HEK293T (cell line): ENCODE measurements around the gene AP1M2.

ENCODE experiments used
- CTCF ChIA-PET: fragments of 350-600 bp; formaldehyde crosslinking; extraction: SDS; loops from one replicate; lab custom pipeline; 2021; ENCODE audit warnings: antibody characterized with exemption, inconsistent platforms; lab: Yijun Ruan, JAX
- POLR2A ChIA-PET: fragments of 350-600 bp; formaldehyde crosslinking; extraction: SDS; loops from one replicate; lab custom pipeline; 2020; ENCODE audit warnings: antibody characterized with exemption, inconsistent platforms; lab: Yijun Ruan, JAX
- DNase-seq: peaks from one replicate; pipeline ENCODE4 v3.0.0; 2012; ENCODE audit warnings: mixed read lengths; ENCODE audit errors: extremely low spot score
- ARNT ChIP-seq: fragments of 450-650 bp; IDR thresholded peaks from 2 replicates; pipeline ENCODE4 v1.6.1; 2017; ENCODE audit warnings: mild to moderate bottlenecking
- BHLHE40 ChIP-seq: fragments of 450-650 bp; IDR thresholded peaks from 2 replicates; pipeline ENCODE4 v1.6.1; 2016; ENCODE audit warnings: mild to moderate bottlenecking, moderate library complexity, borderline replicate concordance
- CTBP1 ChIP-seq: fragments of 450-650 bp; IDR thresholded peaks from 2 replicates; pipeline ENCODE4 v1.6.1; 2016; ENCODE audit warnings: borderline replicate concordance
- ELF4 ChIP-seq: fragments of 450-650 bp; IDR thresholded peaks from 2 replicates; pipeline ENCODE4 v1.6.1; 2017; ENCODE audit warnings: antibody characterized with exemption
- FOXA1 ChIP-seq: fragments of 450-650 bp; IDR thresholded peaks from 2 replicates; pipeline ENCODE4 v1.6.1; 2016; ENCODE audit warnings: mild to moderate bottlenecking
- FOXK2 ChIP-seq: fragments of 450-650 bp; IDR thresholded peaks from 2 replicates; pipeline ENCODE4 v1.6.1; 2016; ENCODE audit warnings: mild to moderate bottlenecking
- FOXM1 ChIP-seq: fragments of 450-650 bp; IDR thresholded peaks from 2 replicates; pipeline ENCODE4 v1.6.1; 2017; ENCODE audit warnings: mild to moderate bottlenecking, borderline replicate concordance
- HDGF ChIP-seq: fragments of 450-650 bp; IDR thresholded peaks from 2 replicates; pipeline ENCODE4 v1.6.1; 2017; ENCODE audit warnings: antibody characterized with exemption, borderline replicate concordance
- L3MBTL2 ChIP-seq: fragments of 450-650 bp; conservative IDR thresholded peaks from 2 replicates; pipeline ENCODE4 v1.6.1; 2016; ENCODE audit warnings: mild to moderate bottlenecking
- LEF1 ChIP-seq: fragments of 450-650 bp; IDR thresholded peaks from 2 replicates; pipeline ENCODE4 v1.6.1; 2017; ENCODE audit warnings: mild to moderate bottlenecking, borderline replicate concordance
- NFRKB ChIP-seq: fragments of 450-650 bp; IDR thresholded peaks from 2 replicates; pipeline ENCODE4 v1.6.1; 2016; ENCODE audit warnings: mild to moderate bottlenecking, moderate library complexity
- PKNOX1 ChIP-seq: fragments of 450-650 bp; IDR thresholded peaks from 2 replicates; pipeline ENCODE4 v1.6.1; 2016
- SP1 ChIP-seq: fragments of 450-650 bp; IDR thresholded peaks from 2 replicates; pipeline ENCODE4 v1.6.1; 2017
- SUZ12 ChIP-seq: fragments of 450-650 bp; IDR thresholded peaks from 2 replicates; pipeline ENCODE4 v1.6.1; 2016; ENCODE audit warnings: mild to moderate bottlenecking
- TARDBP ChIP-seq: fragments of 450-650 bp; IDR thresholded peaks from 2 replicates; pipeline ENCODE4 v1.6.1; 2016
- ZNF384 ChIP-seq: fragments of 450-650 bp; IDR thresholded peaks from 2 replicates; pipeline ENCODE4 v1.6.1; 2016

AP1M2 gene

GRCh38 chr19:10617409-10618121 is 30.5 kb upstream of the AP1M2 start:
- CTCF ChIA-PET: interaction anchor here (1.2 kb wide), 1 partner anchor 29 kb away, joined by 3 read pairs; no protein-coding TSS in a partner anchor
- TF ChIP-seq TARDBP (no peak), FOXA1 (no peak), LEF1 (no peak), BHLHE40 (no peak), ELF4 (no peak), CTBP1 (no peak), L3MBTL2 (no peak), SUZ12 (no peak), SP1 (no peak)
- DNase-seq: no peak
- POLR2A ChIA-PET: interaction anchor here (1.6 kb wide), 1 partner anchor 15 kb away, joined by 3 read pairs; no protein-coding TSS in a partner anchor

DNA sequence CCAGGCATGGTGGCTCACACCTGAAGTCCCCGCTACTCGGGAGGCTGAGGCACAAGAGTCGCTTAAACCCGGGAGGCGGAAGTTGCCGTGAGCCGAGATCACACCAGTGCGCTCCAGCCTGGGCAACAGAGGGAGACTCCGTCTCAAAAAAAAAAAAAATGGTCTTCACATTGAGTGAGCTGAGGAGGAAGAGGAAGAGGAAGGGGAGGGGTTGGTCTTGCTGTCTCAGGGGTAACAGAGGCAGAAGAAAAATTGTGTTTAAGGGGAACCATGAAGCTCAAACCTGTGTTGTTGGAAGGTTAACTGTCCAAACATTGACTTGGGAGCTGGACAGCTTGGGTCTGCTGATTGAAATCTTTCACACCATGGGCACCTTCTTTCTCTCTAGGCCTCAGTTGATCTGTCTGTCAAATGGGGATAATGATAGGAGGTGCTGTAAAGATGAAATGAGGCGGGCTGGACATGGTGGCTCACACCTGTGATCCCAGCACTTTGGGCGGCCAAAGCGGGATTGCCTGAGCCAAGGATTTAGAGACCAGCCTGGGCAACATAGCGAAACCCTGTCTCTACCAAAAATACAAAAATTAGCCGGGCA is 28.4 kb upstream of the AP1M2 start:
- CTCF ChIA-PET: no interaction called here
- POLR2A ChIA-PET: no interaction called here

GRCh38 chr19:10612499-10613119 is 25.5 kb upstream of the AP1M2 start:
- ChIA-PET POLR2A (no interaction called here), CTCF (no interaction called here)
- TF ChIP-seq BHLHE40 (no peak), PKNOX1 (no peak), ELF4 (no peak), HDGF (no peak), CTBP1 (no peak), FOXM1 (no peak), LEF1 (no peak), SP1 (no peak), FOXA1 (no peak), L3MBTL2 (no peak), TARDBP (no peak), SUZ12 (no peak), ARNT (no peak), NFRKB (no peak), FOXK2 (no peak), ZNF384 (no peak)
- DNase-seq: no peak

More for the DNA sequence above, 28.4 kb upstream of the AP1M2 start:
- no peak for DNase-seq
- no peak for TF ChIP-seq CTBP1
- TF ChIP-seq PKNOX1: no peak
- TF ChIP-seq SUZ12: no peak
- TF ChIP-seq TARDBP: no peak
- no peak for TF ChIP-seq ARNT
- no peak for TF ChIP-seq LEF1
- TF ChIP-seq ELF4: no peak
- TF ChIP-seq HDGF: no peak
- no peak for TF ChIP-seq FOXK2
- no peak for TF ChIP-seq FOXM1
- TF ChIP-seq SP1: no peak
- no peak for TF ChIP-seq FOXA1
- no peak for TF ChIP-seq BHLHE40
- no peak for TF ChIP-seq L3MBTL2
- TF ChIP-seq NFRKB: no peak
- TF ChIP-seq ZNF384: no peak

- DNase-seq: no peak
- POLR2A ChIA-PET: no interaction called here
- TF ChIP-seq LEF1: no peak
- TF ChIP-seq L3MBTL2: no peak
- TF ChIP-seq SUZ12: no peak
- no peak for TF ChIP-seq FOXM1
- TF ChIP-seq FOXK2: no peak
- no peak for TF ChIP-seq CTBP1
Measured at GRCh38 chr19:10611907-10612306, 24.8 kb upstream of the AP1M2 start.

GRCh38 chr19:10604460-10604980 is 17.4 kb upstream of the AP1M2 start:
- TF ChIP-seq L3MBTL2 (no peak), FOXK2 (no peak), SP1 (no peak), FOXA1 (no peak), SUZ12 (no peak), NFRKB (no peak), ARNT (no peak), ZNF384 (no peak), HDGF (no peak), LEF1 (no peak), BHLHE40 (no peak), TARDBP (no peak), PKNOX1 (no peak; the same call in 1 of the 2 replicates)
- CTCF ChIA-PET: interaction anchor here (1.1 to 2.1 kb wide), 2 partner anchors 40 to 95 kb away, joined by 3 to 6 read pairs; no protein-coding TSS in a partner anchor
- DNase-seq: no peak
- POLR2A ChIA-PET: no interaction called here

More at GRCh38 chr19:10611907-10612306, 24.8 kb upstream of the AP1M2 start:
- CTCF ChIA-PET: interaction anchor here (0.5 to 1.4 kb wide), 2 partner anchors 32 to 71 kb away, joined by 3 to 5 read pairs; no protein-coding TSS in a partner anchor
